ENCODE data around the gene ST6GALNAC6. TPM values are rescaled to one million over a fixed set of nuclear protein-coding genes. Genes with fewer than 3 reads are reported as not detected.

ST6GALNAC6 gene
- polyA plus RNA-seq, 2 of the 4 experiments (the other 2 are of a cell fraction), result 8.2 to 25.2 TPM

DNA sequence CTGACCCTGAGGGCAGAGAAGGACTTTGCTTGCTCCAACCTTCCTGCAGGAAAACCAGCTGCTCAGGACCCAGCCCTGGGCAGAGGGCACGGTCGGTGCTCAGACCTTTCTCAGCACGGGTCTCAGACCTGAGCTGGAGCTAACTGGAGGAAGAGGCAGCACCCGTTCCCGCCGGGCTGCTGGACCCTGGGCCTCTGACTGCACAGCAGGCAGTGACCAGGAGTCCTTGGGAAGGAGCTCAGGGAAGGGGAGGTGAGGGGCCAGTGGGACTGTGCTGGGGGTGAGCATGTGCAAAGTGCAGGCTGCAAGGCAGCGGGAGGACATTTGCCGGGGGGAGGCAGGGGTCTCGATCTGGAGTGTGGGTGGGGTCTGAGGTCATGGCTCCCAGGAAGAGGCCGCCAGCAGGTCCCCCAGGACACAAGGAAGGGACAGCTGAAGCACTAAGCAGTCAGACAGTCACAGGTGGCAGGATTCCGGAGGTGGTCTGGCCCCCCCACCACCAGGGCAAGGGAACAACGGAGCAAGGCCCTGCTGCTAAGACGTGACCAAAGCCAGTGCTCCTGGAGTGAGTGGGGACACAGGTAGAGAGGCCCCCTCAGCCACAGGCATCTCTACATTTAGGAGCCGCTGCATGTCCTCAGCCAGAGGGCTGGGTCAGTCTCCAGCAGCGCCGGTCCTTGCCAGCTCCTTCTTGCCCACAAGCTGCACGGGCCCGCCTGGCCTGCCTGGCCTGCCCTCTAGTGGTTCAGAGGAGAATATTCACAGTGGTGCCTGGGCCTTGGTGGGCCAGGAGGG lies 43.0 kb upstream of the ST6GALNAC6 start:
- peak overlapping the region in 1 of 2 experiments; percentile 47; a peak in 3 of 6 replicates for H3K27ac ChIP-seq

DNA sequence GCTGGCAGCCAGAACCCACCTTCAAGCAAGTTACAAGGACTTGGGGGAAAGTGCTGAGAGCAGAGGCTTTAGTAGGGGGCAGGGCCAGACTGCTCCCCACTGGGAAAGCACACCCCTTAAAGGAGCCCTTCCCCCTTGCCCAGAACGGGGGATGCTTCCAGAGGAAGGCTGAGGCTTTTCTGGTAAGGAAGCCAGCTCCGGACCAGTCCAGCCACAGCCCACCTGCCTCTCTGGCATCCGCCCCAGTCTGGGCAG lies 42.5 kb upstream of the ST6GALNAC6 start:
- no peak for DNase-seq (ENCODE audit: low read depth in 1 of 2, low spot score in 1 of 2)
- no peak for ATAC-seq
- CTCF ChIA-PET, result interaction anchor here (0.6 to 35.7 kb wide), 25 partner anchors 8 to 402 kb away, joined by 3 to 827 read pairs (median 22); partner anchors contain the start of genes EEIG1, NAIF1, PIP5KL1 and SLC25A25
- 85% methylated on average over 3 of the region's 3 CpGs for WGBS (ENCODE audit: missing lambda C conversion rate)
- Histone ChIP-seq H3K4me3 (no peak overlapping the region), H3K27ac (no peak overlapping the region; a peak in 1 of 6 replicates), H3K9me3 (no peaks in the 10 kb centered on the region), H3K4me2 (no peak overlapping the region), H3K4me1 (peaks cover 24% of the 10 kb centered on the region; the same call in 2 of the 3 replicates)
- POLR2A ChIA-PET, result no interaction called here
- FAIRE-seq, result no peak
- TF ChIP-seq MAFK (IDR thresholded peaks at IDR 0.05; ENCODE audit: partially characterized antibody) (no peak), EP300 (IDR thresholded peaks at IDR 0.05) (no peak), SMC3 (IDR thresholded peaks at IDR 0.05) (no peak), POLR2AphosphoS2 (conservative IDR thresholded peaks at IDR 0.05; ENCODE audit: low read length) (no peak), CHD4 (IDR thresholded peaks at IDR 0.05; ENCODE audit: borderline replicate concordance) (no peak), FOXS1 (CRISPR knock-in tag; IDR thresholded peaks at IDR 0.05) (no peak), HDAC2 (IDR thresholded peaks at IDR 0.05) (no peak), KDM5A (IDR thresholded peaks at IDR 0.05) (no peak), HEYL (CRISPR knock-in tag; IDR thresholded peaks at IDR 0.05) (no peak), NPAS2 (CRISPR knock-in tag; IDR thresholded peaks at IDR 0.05; ENCODE audit: borderline replicate concordance) (no peak), HOXB13 (CRISPR knock-in tag; IDR thresholded peaks at IDR 0.05; ENCODE audit: low read depth) (no peak), JUN (IDR thresholded peaks at IDR 0.05) (no peak), HOXA7 (CRISPR knock-in tag; IDR thresholded peaks at IDR 0.05) (no peak), MYC (IDR thresholded peaks at IDR 0.05; ENCODE audit: borderline replicate concordance, low read length) (no peak), CEBPB (IDR thresholded peaks at IDR 0.05) (no peak), RCOR1 (IDR thresholded peaks at IDR 0.05; ENCODE audit: low read depth, low read length) (no peak)
- TF ChIP-seq, protein P1, sequence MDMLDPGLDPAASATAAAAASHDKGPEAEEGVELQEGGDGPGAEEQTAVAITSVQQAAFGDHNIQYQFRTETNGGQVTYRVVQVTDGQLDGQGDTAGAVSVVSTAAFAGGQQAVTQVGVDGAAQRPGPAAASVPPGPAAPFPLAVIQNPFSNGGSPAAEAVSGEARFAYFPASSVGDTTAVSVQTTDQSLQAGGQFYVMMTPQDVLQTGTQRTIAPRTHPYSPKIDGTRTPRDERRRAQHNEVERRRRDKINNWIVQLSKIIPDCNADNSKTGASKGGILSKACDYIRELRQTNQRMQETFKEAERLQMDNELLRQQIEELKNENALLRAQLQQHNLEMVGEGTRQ (IDR thresholded peaks at IDR 0.05), result no peak
- TF ChIP-seq, protein P2, sequence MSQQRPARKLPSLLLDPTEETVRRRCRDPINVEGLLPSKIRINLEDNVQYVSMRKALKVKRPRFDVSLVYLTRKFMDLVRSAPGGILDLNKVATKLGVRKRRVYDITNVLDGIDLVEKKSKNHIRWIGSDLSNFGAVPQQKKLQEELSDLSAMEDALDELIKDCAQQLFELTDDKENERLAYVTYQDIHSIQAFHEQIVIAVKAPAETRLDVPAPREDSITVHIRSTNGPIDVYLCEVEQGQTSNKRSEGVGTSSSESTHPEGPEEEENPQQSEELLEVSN (IDR thresholded peaks at IDR 0.05; ENCODE audit: borderline replicate concordance, low read depth), result no peak

More for the DNA sequence above, 43.0 kb upstream of the ST6GALNAC6 start:
- DNase-seq (ENCODE audit: low read depth in 1 of 2, low spot score in 1 of 2) (peak; percentile 63 to 76), ATAC-seq (peak; percentile 58 to 77), FAIRE-seq (no peak)
- CTCF ChIA-PET, result interaction anchor here (0.6 to 35.7 kb wide), 34 partner anchors 9 to 402 kb away, joined by 3 to 827 read pairs (median 11); partner anchors contain the start of genes CDK9, EEIG1, NAIF1 and PIP5KL1
- WGBS (ENCODE audit: missing lambda C conversion rate), result 67% methylated on average over 16 of the region's 18 CpGs
- no peak overlapping the region for H3K4me3 ChIP-seq
- no peak overlapping the region for H3K4me2 ChIP-seq
- TF ChIP-seq NFE2L2 (conservative IDR thresholded peaks at IDR 0.05; ENCODE audit: low read length), result no peak
- TF ChIP-seq NR3C1 (IDR thresholded peaks at IDR 0.05), result no peak
- no peak for TF ChIP-seq JUNB (IDR thresholded peaks at IDR 0.05)
- no peak for TF ChIP-seq MAZ (IDR thresholded peaks at IDR 0.05; ENCODE audit: borderline replicate concordance, low read depth, low read length)
- TF ChIP-seq, protein P3, sequence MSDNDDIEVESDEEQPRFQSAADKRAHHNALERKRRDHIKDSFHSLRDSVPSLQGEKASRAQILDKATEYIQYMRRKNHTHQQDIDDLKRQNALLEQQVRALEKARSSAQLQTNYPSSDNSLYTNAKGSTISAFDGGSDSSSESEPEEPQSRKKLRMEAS (IDR thresholded peaks at IDR 0.05), result 0 out of 2 replicates have a peak, but pooled peaks have one; percentile 45
- TF ChIP-seq SMC3 (IDR thresholded peaks at IDR 0.05), result peak; percentile 69
- no peak for TF ChIP-seq HOXB5 (CRISPR knock-in tag; IDR thresholded peaks at IDR 0.05)
- TF ChIP-seq CBX2 (IDR thresholded peaks at IDR 0.05; ENCODE audit: borderline replicate concordance, low read depth), result no peak
- peak; percentile 48 to 52; a peak in 4 of 5 replicates for TF ChIP-seq RAD21 (conservative IDR thresholded peaks at IDR 0.05 in 1 of 2, IDR thresholded peaks at IDR 0.05 in 1 of 2)
- TF ChIP-seq, protein P4, sequence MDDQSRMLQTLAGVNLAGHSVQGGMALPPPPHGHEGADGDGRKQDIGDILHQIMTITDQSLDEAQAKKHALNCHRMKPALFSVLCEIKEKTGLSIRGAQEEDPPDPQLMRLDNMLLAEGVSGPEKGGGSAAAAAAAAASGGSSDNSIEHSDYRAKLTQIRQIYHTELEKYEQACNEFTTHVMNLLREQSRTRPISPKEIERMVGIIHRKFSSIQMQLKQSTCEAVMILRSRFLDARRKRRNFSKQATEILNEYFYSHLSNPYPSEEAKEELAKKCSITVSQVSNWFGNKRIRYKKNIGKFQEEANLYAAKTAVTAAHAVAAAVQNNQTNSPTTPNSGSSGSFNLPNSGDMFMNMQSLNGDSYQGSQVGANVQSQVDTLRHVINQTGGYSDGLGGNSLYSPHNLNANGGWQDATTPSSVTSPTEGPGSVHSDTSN (IDR thresholded peaks at IDR 0.05), result no peak
- TF ChIP-seq, protein P5, sequence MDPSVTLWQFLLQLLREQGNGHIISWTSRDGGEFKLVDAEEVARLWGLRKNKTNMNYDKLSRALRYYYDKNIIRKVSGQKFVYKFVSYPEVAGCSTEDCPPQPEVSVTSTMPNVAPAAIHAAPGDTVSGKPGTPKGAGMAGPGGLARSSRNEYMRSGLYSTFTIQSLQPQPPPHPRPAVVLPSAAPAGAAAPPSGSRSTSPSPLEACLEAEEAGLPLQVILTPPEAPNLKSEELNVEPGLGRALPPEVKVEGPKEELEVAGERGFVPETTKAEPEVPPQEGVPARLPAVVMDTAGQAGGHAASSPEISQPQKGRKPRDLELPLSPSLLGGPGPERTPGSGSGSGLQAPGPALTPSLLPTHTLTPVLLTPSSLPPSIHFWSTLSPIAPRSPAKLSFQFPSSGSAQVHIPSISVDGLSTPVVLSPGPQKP (IDR thresholded peaks at IDR 0.05; ENCODE audit: low read depth, low read length), result no peak
- no peak for TF ChIP-seq CHD2 (IDR thresholded peaks at IDR 0.05; ENCODE audit: low read length, partially characterized antibody)
- TF ChIP-seq, protein P6, sequence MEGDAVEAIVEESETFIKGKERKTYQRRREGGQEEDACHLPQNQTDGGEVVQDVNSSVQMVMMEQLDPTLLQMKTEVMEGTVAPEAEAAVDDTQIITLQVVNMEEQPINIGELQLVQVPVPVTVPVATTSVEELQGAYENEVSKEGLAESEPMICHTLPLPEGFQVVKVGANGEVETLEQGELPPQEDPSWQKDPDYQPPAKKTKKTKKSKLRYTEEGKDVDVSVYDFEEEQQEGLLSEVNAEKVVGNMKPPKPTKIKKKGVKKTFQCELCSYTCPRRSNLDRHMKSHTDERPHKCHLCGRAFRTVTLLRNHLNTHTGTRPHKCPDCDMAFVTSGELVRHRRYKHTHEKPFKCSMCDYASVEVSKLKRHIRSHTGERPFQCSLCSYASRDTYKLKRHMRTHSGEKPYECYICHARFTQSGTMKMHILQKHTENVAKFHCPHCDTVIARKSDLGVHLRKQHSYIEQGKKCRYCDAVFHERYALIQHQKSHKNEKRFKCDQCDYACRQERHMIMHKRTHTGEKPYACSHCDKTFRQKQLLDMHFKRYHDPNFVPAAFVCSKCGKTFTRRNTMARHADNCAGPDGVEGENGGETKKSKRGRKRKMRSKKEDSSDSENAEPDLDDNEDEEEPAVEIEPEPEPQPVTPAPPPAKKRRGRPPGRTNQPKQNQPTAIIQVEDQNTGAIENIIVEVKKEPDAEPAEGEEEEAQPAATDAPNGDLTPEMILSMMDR (IDR thresholded peaks at IDR 0.05), result peak; percentile 71
- TF ChIP-seq, protein P7, sequence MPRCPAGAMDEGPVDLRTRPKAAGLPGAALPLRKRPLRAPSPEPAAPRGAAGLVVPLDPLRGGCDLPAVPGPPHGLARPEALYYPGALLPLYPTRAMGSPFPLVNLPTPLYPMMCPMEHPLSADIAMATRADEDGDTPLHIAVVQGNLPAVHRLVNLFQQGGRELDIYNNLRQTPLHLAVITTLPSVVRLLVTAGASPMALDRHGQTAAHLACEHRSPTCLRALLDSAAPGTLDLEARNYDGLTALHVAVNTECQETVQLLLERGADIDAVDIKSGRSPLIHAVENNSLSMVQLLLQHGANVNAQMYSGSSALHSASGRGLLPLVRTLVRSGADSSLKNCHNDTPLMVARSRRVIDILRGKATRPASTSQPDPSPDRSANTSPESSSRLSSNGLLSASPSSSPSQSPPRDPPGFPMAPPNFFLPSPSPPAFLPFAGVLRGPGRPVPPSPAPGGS (IDR thresholded peaks at IDR 0.05), result no peak
- no peak for TF ChIP-seq ZC3H11A (IDR thresholded peaks at IDR 0.05)
- POLR2A ChIA-PET, result interaction anchor here (1.0 kb wide), 1 partner anchor 92 kb away, joined by 3 read pairs; no protein-coding TSS in a partner anchor
- no peaks in the 10 kb centered on the region for H3K9me3 ChIP-seq
- peaks cover 24% of the 10 kb centered on the region; the same call in 2 of the 3 replicates for H3K4me1 ChIP-seq
